Smooth muscle cell (in vitro differentiated cells): Measurements from ENCODE around the gene SDCBP2. TPM values are rescaled to one million over a fixed set of nuclear protein-coding genes. Genes with fewer than 3 reads are reported as not detected.

Experiments
- DNase-seq: peaks from one replicate; lab custom pipeline; 2025; ENCODE audit not compliant: unreplicated experiment; lab: John Stamatoyannopoulos, UW
- H2AFZ ChIP-seq: fragments of 200-600 bp; sonication (generic); 2 replicates; pipeline ENCODE4 v1.6.0; 2016; ENCODE audit warnings: antibody characterized with exemption, low read depth, mild to moderate bottlenecking
- H3F3A ChIP-seq: fragments of 200-600 bp; sonication (generic); 2 replicates; pipeline ENCODE4 v1.6.0; 2017; ENCODE audit warnings: antibody characterized with exemption, low read depth
- H3K27ac ChIP-seq: fragments of 200-600 bp; sonication (generic); 2 replicates; pipeline ENCODE4 v1.5.1; 2016; ENCODE audit warnings: low read depth, mild to moderate bottlenecking
- H3K27me3 ChIP-seq: fragments of 200-600 bp; sonication (generic); 2 replicates; pipeline ENCODE4 v1.6.1; 2016; ENCODE audit warnings: low read depth, mild to moderate bottlenecking
- H3K36me3 ChIP-seq: fragments of 200-600 bp; sonication (generic); 2 replicates; pipeline ENCODE4 v1.5.1; 2016; ENCODE audit warnings: low read depth
- H3K4me1 ChIP-seq: fragments of 200-600 bp; sonication (generic); 2 replicates; pipeline ENCODE4 v1.5.1; 2016; ENCODE audit warnings: low read depth
- H3K4me2 ChIP-seq: fragments of 200-600 bp; sonication (generic); 2 replicates; pipeline ENCODE4 v1.6.0; 2016; ENCODE audit warnings: mild to moderate bottlenecking
- H3K4me3 ChIP-seq: fragments of 200-600 bp; sonication (generic); 2 replicates; pipeline ENCODE4 v1.5.1; 2016; ENCODE audit warnings: mild to moderate bottlenecking
- H3K79me2 ChIP-seq: fragments of 200-600 bp; sonication (generic); 2 replicates; pipeline ENCODE4 v1.6.0; 2016; ENCODE audit warnings: low read depth, mild to moderate bottlenecking
- H3K9ac ChIP-seq: fragments of 200-600 bp; sonication (generic); 2 replicates; pipeline ENCODE4 v1.6.0; 2016; ENCODE audit warnings: low read depth
- H3K9me3 ChIP-seq: fragments of 200-600 bp; sonication (generic); replicated peaks from 2 replicates; pipeline ENCODE4 v1.5.1; 2016; ENCODE audit warnings: low read depth
- H4K20me1 ChIP-seq: fragments of 200-600 bp; sonication (generic); 2 replicates; pipeline ENCODE4 v1.6.0; 2016; ENCODE audit warnings: low read depth
- CTCF ChIP-seq: fragments of 200-600 bp; sonication (generic); IDR thresholded peaks from 2 replicates; pipeline ENCODE4 v1.5.1; 2017; ENCODE audit warnings: borderline replicate concordance, mild to moderate bottlenecking, antibody characterized with exemption; ENCODE audit not compliant: insufficient read depth, poor library complexity, severe bottlenecking
- WGBS: methylation state at CpG from one replicate; pipeline ENCODE4 v1.1.7; 2016; ENCODE audit warnings: low lambda C conversion rate; 5-methylcytosine and 5-hydroxymethylcytosine counted together
- polyA plus RNA-seq: library from polyadenylated mRNA; unstranded; fragments of >200 nt; fragmentation: Nextera tagmentation; extraction: Ambion mirVana; gene quantifications from 2 replicates; pipeline ENCODE4 v1.2.1, GENCODE V29; 2016
- total RNA-seq: library from RNA; depleted of rRNA; stranded (reverse); fragments of >200 nt; gene quantifications from 2 replicates; pipeline ENCODE4 v1.2.3, GENCODE V29; 2014

SDCBP2 gene
- total and polyA plus RNA-seq, 2 experiments from 2014 or later: 3.6 to 4.7 TPM

- Histone ChIP-seq H3K27ac (no peak overlapping the region), H3K9ac (no peak overlapping the region), H3K36me3 (no peaks in the 10 kb centered on the region), H3K79me2 (no peaks in the 10 kb centered on the region), H3K9me3 (no peaks in the 10 kb centered on the region), H2AFZ (no peak overlapping the region), H4K20me1 (no peaks in the 10 kb centered on the region), H3K4me2 (no peak overlapping the region), H3K4me1 (no peaks in the 10 kb centered on the region), H3K4me3 (no peak overlapping the region), H3F3A (no peaks in the 10 kb centered on the region), H3K27me3 (no peaks in the 10 kb centered on the region)
- TF ChIP-seq CTCF: no peak
- DNase-seq: no peak
- WGBS: 93% methylated on average over 14 of the region's 14 CpGs
Measured at GRCh38 chr20:1306316-1307135, 22.4 kb downstream of the SDCBP2 start.

- Histone ChIP-seq H3F3A (no peaks in the 10 kb centered on the region), H3K36me3 (no peaks in the 10 kb centered on the region), H3K27ac (no peak overlapping the region), H4K20me1 (no peaks in the 10 kb centered on the region), H3K9ac (no peak overlapping the region), H3K4me3 (no peak overlapping the region), H2AFZ (no peak overlapping the region), H3K4me1 (peaks cover 6% of the 10 kb centered on the region), H3K9me3 (no peaks in the 10 kb centered on the region), H3K79me2 (no peaks in the 10 kb centered on the region), H3K4me2 (no peak overlapping the region), H3K27me3 (no peaks in the 10 kb centered on the region)
- no peak for DNase-seq
- 95% methylated on average over 18 of the region's 24 CpGs for WGBS
- TF ChIP-seq CTCF: no peak
Measured at GRCh38 chr20:1305712-1306111, 23.2 kb downstream of the SDCBP2 start.

- no peak overlapping the region for H2AFZ ChIP-seq
- no peak overlapping the region for H3K4me2 ChIP-seq
- no peaks in the 10 kb centered on the region for H3K9me3 ChIP-seq
- H4K20me1 ChIP-seq: no peaks in the 10 kb centered on the region
- no peaks in the 10 kb centered on the region for H3K79me2 ChIP-seq
- WGBS: 91% methylated on average over 31 of the region's 31 CpGs
- H3F3A ChIP-seq: no peaks in the 10 kb centered on the region
- no peak for DNase-seq
- peaks cover 7% of the 10 kb centered on the region for H3K4me1 ChIP-seq
- H3K27ac ChIP-seq: no peak overlapping the region
- no peak overlapping the region for H3K9ac ChIP-seq
- H3K27me3 ChIP-seq: no peaks in the 10 kb centered on the region
- H3K36me3 ChIP-seq: no peaks in the 10 kb centered on the region
- H3K4me3 ChIP-seq: no peak overlapping the region
- no peak for TF ChIP-seq CTCF
Measured at GRCh38 chr20:1304710-1305515, 24.0 kb downstream of the SDCBP2 start.
